Retina (tissue), 1 donor: Measurements from ENCODE around the gene ITGA6.

Experiments
- DNase-seq: peaks from one replicate; pipeline ENCODE4 v3.0.0-alpha.2; 2016

Gene ITGA6

DNA sequence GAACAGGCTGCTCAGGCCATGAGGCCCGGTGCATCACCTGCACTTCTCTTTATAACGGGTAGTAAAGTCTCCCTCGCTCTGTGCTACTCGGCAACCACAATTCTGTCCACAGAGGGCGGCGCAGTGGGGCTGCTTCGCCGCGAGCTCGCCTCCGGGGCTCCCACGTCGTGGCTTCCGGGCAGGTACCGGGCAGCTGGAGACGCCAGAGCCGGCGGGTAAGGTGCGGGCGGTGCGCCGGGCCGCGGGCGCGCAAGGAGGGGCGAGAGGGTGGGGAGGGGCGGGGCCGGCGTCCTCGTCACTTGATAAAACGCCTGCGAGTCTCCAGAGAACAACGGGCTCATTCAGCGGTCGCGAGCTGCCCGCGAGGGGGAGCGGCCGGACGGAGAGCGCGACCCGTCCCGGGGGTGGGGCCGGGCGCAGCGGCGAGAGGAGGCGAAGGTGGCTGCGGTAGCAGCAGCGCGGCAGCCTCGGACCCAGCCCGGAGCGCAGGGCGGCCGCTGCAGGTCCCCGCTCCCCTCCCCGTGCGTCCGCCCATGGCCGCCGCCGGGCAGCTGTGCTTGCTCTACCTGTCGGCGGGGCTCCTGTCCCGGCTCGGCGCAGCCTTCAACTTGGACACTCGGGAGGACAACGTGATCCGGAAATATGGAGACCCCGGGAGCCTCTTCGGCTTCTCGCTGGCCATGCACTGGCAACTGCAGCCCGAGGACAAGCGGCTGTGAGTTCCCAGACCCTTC is at the start of gene ITGA6:
Gene ITGA6 (plus strand): TSS at position 331 of the 734 bp plus-strand sequence.
- peak; percentile 85 for DNase-seq

DNA sequence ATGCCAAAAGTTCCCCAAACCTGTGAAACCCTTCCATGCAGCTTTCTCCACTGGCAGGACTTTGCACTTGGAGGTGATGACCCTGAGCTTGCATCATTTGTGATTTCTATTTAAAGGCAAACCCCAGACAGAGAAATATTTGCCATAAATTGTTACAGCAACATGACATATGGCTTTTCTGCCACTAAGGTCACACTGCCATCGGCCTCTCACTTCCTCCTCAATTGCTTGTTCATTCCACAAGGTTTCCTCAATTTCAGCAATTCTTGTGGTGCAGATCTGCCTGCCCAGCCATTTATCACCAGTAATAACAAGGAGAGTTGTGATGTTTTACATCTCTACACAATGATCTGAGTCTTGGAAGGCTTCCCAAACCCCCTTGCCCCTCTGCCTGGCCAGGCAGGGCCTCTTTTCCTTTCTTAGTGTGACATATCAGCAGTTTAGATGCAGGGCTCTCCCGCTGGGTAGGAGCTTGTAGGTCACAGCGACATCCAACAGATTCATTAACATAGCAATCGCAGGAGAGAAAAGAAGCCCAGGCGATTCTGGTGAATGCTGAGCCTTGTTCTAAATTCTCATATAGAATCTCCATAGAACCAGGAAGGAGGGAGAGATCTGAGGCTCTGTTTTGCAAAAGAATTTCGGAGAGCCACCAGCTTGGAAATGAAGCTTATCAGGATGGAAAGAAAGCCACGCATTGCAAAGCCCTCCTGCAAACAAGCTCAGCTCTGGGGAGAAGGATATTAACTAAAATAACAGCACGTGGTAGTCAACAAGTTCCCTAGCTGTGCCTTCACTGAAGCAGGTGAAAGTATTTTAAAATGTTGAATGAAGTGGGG is 46.7 kb upstream of the ITGA6 start:
- peak; percentile 68 for DNase-seq

DNA sequence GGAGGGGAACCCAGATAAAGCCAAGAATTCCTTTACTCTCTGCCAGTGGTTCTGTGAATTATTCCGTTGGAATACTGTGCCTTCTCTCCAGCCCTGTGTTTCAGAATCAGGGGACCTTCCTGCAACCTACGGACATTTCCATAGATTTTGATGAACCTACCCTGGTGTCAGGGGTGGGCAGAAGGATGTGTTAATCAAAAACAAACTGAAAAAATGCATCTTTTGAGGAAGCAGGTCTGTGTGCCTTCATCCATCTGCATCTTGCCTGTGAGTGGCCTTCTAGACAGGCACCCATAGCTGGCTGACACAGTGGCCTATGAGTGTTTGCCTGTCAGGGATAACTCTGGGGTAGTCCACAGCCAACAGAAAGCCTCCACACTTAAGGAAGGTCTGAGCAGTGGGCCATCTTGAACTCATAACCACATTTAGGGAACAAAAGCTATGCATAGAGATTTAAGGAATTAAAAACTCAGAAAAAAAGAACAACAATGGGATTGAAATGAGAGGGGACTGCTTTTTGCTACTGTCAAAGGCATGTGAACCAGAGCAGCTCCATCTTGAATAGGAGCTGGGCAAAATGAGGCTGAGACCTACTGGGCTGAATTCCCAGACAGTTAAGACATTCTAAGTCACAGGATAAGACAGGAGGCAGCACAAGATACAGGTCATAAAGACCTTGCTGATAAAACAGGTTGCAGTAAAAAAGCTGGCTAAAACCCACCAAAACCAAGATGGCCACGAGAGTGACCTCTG is 45.9 kb upstream of the ITGA6 start:
- no peak for DNase-seq

DNA sequence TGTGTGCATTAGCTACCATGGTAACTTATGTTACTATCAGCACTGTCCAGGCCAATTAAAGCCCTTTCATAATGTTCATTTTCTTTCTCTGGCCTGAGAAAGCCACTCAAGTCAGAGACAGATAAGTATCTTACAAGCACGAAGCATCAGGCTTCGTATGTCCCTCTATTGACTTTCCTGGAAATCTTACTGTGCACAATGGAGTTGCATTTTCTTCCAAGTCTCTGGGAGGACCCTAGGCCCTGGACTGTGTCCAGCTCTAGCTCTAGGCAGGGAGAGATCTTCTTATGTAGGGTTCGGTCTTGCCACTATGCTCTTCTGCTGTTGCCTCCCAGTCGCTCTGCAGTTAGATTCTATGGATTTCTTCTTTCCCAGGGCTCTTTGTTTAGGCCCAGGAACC is 40.0 kb upstream of the ITGA6 start:
- no peak for DNase-seq

DNA sequence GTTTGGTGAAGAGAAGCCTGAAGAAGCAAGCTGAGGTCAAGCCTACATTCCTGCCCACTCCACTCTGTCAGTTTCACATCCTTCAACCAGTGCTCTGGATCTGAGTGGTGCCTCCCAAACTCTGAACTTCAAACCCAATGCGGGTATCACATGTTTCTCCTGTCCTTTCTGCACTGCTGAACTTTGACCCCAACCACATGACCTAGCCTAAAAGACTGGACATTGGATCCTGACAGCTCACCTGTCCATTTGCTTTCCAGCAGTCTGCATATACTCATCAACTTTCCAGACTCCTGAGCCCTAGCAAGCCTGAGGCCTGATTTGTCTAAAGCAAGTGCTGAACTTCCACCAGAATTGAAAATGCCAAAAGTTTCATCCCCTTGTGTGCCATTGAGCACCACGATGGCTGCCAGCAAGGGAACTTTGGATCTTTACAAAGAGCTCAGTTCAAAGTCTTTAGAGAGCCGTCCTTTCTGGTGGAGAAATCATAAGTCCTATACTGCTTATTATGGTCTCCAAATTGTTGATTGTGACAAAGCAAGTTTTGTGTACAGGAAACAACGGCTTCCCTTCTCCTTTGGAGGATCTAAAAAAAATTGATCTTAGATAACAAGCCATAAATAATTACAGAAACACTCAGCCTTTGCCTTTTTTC is 37.6 kb upstream of the ITGA6 start:
- no peak for DNase-seq

DNA sequence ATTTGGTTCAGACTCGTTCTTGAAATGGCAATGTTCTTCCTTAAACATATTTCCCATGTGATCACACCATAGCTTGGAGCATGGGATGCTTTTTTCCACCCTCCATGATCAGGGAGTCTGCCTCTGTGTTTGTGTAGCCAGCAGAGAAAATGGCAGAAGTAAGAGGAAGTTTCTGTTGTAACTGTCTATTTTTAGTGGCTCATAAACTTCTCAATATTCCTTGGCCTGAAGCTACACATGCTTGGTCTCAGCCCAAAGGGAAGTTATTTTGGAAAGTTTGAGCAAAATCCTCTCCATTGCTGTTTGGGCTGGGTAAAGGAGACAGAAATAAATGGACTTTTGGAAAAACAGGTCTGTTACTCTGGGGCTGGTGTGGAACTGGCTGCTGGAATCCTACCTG is 33.4 kb upstream of the ITGA6 start:
- DNase-seq: no peak

DNA sequence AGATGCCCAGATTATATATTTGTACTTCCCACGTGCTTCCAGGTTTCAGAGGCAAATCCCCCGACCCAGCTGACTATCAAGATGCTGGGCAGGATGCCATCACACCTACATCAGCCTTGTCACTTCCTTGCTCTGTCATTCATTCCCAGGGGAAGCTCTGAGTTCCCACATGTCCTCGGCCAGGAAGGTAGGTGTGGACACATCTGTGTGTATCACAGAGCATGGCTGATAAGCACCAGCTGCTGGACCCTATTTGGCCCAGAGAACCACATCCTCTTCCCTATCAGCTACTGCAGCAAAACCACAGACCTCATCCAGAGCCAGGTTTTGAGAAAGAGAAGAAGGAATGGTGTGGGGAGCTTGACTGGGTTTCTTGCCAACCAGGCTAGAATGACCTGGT is 31.9 kb upstream of the ITGA6 start:
- DNase-seq: no peak

DNA sequence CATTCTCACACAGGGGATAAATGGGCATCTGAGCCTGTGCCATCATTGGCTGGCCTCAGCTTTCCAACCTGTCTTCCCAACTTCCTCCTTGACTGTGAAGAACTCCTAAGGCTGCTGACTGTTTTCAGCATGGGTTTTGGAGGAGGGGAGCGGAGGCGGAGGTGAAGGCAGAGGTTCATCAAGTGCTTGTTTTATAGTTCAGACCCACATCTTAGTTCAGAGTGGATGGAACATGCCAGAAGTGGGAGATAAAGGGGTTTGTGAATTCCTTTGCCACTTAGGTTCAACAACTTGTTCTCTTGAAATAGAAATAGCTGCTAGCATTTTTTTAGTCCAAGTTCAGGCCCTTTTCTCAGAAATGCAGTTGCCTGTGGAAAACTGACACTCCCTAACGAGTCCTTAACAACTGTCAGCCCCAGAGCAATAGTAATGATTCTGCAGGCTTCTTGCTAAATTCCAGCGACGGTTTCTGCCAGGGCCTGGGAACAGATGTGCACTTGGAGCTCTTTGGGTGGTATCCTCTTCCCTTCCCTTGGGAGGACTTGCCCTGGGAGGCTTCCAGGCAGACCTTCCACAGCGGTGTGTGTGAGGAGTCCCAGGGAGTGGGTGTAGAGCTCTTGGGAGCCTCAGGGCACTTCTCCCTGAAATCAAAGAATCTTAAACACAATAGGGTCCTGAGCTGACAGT is 30.1 kb upstream of the ITGA6 start:
- DNase-seq: no peak

DNA sequence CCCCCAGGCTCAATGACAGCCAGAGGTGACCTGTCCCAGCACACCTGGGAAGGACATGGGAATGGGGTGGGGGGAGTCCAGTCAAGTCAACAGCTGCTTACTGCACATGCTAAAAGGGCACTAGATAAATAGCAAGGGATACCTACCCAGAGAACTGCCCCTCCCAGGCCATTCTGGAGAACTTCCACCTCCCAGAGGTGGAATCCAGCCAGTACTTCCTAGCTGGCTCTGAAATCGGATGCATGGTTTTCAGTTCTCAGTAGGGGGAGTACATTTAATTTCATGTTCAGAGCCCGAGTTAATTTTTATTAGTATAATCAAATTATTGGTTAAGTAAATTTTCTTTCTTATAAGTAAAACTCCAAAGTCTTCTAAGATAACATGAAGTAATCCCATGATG is 28.9 kb upstream of the ITGA6 start:
- no peak for DNase-seq

DNA sequence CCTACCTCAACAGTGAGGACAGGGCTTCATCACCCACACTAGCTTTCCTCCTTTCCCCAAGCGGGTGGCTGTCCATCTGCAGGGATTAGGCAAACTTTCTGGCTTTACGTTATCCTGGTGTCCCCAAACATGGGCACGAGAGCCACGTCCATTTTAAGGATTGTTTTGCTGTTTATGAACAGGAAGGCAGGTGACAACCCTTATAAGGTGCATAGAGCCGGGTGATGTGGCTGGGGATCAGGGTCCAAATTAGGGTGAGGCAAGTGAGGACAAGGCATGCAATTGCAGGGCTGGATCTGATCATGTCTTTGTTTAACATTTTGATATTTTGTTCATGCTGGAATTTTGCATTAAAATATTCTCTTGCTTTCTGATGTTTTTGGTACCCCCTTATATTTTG is 27.6 kb upstream of the ITGA6 start:
- no peak for DNase-seq

DNA sequence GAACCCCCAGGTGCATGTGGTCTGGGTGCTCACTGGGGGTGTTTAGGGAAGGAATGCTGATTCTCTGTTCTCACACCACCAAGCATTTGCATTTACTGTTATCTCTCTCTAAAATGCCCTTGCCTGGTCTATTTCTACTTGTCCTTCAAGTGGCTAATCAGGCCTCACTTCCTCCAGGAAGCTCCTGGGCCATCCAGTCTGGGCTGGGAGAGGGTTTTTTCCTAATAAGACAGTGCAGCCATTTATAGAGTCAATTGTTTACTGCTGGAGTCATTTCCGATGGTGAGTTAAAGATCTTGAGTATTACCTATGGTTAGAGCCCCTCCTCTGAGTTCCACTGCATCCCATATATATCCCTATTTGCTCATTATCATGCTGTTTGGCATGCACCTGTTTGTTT is 25.2 kb upstream of the ITGA6 start:
- no peak for DNase-seq

DNA sequence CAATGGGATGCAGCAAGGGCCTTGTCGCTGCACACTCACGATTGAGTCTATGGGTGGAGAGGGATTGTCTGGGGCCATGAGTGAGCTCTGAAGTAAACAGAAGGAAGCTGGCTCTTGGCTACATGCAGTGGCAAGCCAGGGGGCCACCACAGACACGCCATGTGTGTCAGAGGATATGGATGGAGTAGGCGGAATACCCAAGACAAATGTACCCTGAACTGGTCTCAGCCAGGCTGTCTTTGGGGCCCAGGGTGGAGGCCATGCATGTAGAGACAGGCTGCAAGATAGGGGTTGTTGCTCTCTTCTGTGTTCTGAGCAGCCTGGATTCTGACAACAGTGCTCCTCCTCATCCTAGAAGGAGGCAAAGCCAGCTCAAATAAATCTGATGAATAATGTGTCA is 24.0 kb upstream of the ITGA6 start:
- DNase-seq: no peak

DNA sequence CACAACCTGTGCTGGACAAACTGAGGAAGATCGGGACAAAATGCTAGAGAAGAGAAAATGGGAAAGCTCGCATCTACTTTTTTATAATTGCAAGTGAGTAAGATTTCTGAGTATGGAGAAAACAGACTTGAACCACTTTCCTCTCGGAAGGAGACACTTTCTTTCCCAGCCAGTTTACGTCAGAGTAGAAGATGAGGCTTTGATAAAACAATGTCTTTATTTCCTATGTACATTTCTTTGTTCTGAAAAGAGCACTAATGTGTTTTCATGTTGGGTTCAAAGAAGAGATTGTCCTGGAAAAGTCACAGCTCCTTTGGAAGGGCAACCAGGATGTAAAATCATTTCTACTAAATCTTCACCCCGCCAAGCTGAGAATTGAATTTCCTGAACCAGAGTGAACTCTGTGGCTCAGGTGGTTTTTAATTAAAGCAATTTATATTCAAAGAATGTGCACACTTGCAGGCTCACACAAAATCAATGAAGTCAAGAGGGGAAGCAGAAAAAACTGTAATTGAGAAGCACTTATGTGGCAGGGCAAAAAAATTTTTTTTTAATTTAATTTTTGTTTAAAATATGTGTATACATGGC is 23.4 kb upstream of the ITGA6 start:
- DNase-seq: no peak

DNA sequence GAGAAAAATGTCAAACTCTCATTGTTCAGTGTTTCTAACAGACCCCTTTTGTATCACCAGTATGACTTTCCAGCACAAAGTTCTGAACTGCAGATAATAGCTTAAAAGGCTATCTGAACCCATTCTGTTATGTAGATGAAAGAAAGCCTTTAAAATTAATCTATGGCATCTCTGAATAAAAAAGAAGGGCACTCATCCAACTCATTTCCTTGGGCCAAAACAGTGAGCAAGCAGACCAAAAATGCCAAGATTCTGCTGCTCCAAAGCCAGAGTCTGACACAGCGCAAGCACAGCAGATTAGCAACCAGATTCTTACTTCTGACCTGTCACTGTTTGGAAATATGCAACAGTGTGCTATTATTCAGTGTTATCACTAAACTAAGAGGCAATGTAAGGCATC is 22.6 kb upstream of the ITGA6 start:
- no peak for DNase-seq

DNA sequence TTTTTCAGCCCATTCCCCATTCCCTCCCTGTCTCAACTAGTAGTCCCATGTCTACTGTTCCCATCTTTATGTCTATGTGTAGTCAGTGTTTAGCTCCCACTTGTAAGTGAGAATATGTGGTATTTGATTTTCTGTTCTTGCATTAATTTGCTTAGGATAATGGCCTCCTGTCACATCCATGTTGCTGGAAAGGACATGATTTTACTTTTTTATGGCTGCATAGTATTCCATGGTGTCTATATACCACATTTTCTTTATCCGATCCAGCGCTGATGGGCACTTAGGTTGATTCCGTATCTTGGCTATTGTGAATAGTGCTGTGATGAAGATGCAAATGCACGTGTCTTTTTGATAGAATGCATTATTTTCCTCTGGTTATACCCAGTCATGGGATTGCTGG is 21.7 kb upstream of the ITGA6 start:
- no peak for DNase-seq

DNA sequence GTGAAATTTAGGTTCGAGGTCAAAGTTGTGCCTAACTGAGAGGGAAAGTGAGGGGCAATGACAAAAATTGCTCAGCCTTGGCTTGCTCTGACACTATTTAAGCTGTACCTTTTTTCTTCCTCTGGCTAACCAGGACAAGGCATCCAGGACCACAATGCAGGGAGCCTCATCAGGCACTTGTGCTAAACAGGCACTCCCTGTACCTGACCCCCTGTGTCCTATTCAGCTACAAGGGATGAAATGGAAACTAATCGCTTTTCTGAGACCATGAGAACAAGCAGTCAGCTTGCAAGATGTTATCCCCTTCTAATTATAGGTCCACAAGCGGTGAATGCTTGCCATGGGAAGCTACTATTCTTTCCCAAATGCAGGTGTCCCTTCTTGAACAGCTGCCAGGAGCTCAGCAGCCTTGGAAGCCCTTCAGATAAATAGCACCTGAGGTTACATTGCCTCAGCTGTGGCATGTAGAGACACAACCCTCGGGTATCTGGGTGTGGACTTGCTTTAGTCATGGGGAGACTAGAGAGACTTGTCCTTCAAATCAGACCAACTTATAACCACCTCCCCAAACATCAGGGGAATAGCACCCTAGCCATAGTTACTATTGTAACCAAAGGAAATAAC is 19.1 kb upstream of the ITGA6 start:
- DNase-seq: no peak

DNA sequence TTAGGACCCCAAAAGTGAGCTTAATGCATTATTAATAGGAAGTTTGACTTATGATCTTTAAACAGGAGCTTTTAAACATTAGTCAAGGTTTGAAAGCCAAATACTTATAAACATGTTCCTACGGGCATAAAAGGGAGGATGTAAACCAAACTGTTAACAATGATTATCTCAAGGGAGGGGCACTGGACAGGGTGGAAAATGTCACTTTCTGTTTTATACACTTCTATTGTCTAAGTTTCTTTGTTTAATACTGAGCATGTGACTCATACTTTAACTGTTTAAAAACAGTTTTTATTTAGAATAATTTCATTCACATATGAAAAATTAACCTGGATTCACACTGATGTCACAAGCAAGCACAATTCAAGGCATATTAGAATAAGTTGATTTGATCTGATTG is 18.3 kb upstream of the ITGA6 start:
- DNase-seq: no peak

DNA sequence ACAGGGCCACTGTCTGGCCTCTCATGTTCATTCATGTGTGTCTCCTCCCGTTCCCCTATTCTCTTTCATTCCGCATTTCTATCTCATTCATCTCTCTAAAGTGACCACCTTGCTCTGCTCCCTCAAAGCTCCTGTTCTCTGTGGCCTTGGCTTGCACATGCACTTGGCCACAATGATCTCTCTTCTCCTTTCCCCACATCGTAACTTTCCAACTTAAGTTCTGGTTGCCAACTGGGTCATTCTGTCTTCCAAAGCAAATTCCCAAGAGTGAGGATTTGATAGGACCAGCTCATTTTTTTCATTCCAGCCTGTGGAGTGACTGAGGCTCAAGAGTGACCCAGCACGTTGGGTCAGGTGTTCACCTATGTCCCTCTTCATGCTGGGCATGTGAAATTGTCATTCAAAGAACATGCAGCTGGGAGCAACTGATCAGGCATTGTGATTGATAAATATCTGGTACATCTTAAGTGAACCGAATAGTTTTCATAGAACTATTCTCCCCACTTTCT is 14.3 kb upstream of the ITGA6 start:
- DNase-seq: no peak

DNA sequence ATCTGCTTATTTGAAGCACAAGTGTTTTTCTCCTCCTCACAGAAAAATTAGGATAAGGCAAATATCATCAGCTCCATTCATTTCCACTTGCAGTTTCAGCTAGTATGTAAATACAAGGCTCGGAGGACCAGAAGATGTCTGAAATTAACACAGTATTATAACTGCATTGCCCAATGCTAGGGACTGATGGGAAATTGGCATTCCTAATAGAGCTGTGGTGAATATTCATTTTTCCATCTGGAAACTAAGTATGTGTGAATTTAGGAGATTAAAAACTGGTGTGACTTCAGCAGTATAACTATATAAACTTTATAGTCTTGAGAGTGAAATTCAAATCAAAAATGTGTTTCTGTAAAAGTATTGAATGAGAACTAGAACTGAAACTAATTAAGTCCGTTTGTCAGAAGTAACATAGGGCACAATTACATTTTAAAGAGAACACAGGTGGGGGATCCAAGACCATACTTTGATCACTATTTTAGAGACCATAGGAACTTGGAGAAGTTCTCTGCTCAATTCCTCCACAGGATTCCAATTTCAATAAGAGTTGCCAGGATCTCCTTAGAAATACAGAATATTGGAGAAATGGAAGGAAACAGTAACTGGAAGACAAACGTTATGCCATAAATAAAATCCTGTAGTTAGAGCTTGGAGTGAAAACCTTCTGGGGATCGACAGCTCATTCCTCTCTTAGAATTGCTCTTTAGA is 12.1 kb upstream of the ITGA6 start:
- no peak for DNase-seq

DNA sequence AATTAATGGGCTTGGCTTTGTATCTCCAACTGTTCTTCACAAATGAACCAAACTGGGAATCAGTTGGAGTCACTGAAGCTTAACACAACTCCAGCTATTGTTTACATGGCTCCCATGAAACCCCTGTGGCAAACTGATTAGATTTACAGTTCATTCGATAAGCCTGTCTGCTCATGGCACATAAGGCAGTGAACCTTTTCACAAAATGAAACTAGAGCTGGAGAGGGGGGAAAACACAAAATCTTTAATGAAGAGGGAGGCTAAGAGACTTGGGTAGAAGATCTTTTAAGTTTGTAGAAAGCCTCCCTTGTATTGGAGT is 11.6 kb upstream of the ITGA6 start:
- DNase-seq: peak; percentile 47
